Memory B cell (primary cell): ENCODE data around the gene IPO5.

Experiments used
- ATAC-seq: fragments of 150-1000 bp; cut with Tn5 transposase; 2 replicates; pipeline ENCODE4 v1.10.0; 2021; ENCODE audit warnings: low read depth, mild to moderate bottlenecking, moderate library complexity
- DNase-seq, 2 donors: peaks; one replicate each; pipeline ENCODE4 v3.0.0; 2022; ENCODE audit warnings: low spot score in 2 of 2
- H3K27ac Mint-ChIP-seq: one replicate; pipeline ENCODE4 v1.8.0; 2022; ENCODE audit warnings: mild to moderate bottlenecking, moderate library complexity, mixed read lengths
- H3K27me3 Mint-ChIP-seq: one replicate; pipeline ENCODE4 v1.8.0; 2022; ENCODE audit warnings: mixed read lengths
- H3K36me3 Mint-ChIP-seq: one replicate; pipeline ENCODE4 v1.8.0; 2022; ENCODE audit warnings: mild to moderate bottlenecking, mixed read lengths
- H3K4me1 Mint-ChIP-seq: one replicate; pipeline ENCODE4 v1.8.0; 2022; ENCODE audit warnings: mixed read lengths
- H3K4me3 Mint-ChIP-seq: one replicate; pipeline ENCODE4 v1.8.0; 2022; ENCODE audit warnings: mild to moderate bottlenecking, moderate library complexity, mixed read lengths
- H3K9me3 Mint-ChIP-seq: one replicate; pipeline ENCODE4 v1.8.0; 2022; ENCODE audit warnings: mixed read lengths

IPO5 gene

GRCh38 chr13:98069985-98070384, 116.5 kb downstream of the IPO5 start:
- no peaks in the 10 kb centered on the region for H3K4me1 Mint-ChIP-seq
- DNase-seq (no peak), ATAC-seq (no peak)
- H3K4me3 Mint-ChIP-seq: no peak overlapping the region
- no peaks in the 10 kb centered on the region for H3K36me3 Mint-ChIP-seq
- peaks cover 1% of the 10 kb centered on the region for H3K9me3 Mint-ChIP-seq
- H3K27ac Mint-ChIP-seq: no peak overlapping the region
- H3K27me3 Mint-ChIP-seq: peaks cover 10% of the 10 kb centered on the region

DNA sequence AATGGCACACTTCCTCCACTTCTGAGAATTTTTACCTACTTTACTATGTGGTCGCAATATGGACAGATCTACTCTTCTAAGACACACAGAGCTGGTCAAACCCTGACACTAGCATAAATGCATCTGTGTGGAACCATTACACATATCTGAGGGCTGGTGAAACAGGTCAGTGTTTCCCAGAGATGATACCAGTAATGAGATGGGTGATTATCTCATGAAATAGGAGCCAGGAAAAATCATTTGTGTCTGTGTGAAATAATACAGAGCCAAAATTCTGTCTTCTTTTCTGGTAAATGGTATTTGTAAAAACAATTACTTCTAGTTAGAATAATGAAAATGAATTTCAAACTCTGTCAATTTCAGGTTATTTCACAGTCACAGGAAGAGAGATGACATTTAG, 117.8 kb downstream of the IPO5 start:
- no peaks in the 10 kb centered on the region for H3K36me3 Mint-ChIP-seq

GRCh38 chr13:98072476-98072875, 119.0 kb downstream of the IPO5 start:
- DNase-seq (no peak), ATAC-seq (no peak)
- H3K9me3 Mint-ChIP-seq: peaks cover 1% of the 10 kb centered on the region
- no peak overlapping the region for H3K27ac Mint-ChIP-seq
- peaks cover 5% of the 10 kb centered on the region for H3K27me3 Mint-ChIP-seq
- no peaks in the 10 kb centered on the region for H3K36me3 Mint-ChIP-seq
- no peaks in the 10 kb centered on the region for H3K4me1 Mint-ChIP-seq
- H3K4me3 Mint-ChIP-seq: no peak overlapping the region

More for the DNA sequence above, 117.8 kb downstream of the IPO5 start:
- Mint-ChIP-seq H3K27ac (no peak overlapping the region), H3K4me1 (no peaks in the 10 kb centered on the region), H3K9me3 (peaks cover 1% of the 10 kb centered on the region), H3K27me3 (peaks cover 10% of the 10 kb centered on the region), H3K4me3 (no peak overlapping the region)
- DNase-seq: no peak
- ATAC-seq: no peak
